ENCODE results near the gene SWT1.
"Not testable (repeated sequence)": the region's sequence is repeated elsewhere in the genome, so short reads cannot be mapped to it uniquely, and the experiment has no call there.

DNA sequence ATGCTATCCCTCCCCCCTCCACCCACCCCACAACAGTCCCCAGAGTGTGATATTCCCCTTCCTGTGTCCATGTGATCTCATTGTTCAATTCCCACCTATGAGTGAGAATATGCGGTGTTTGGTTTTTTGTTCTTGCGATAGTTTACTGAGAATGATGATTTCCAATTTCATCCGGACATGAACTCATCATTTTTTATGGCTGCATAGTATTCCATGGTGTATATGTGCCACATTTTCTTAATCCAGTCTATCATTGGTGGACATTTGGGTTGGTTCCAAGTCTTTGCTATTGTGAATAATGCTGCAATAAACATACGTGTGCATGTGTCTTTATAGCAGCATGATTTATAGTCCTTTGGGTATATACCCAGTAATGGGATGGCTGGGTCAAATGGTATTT lies 95.0 kb downstream of the SWT1 start:
- TF ChIP-seq, protein P1, sequence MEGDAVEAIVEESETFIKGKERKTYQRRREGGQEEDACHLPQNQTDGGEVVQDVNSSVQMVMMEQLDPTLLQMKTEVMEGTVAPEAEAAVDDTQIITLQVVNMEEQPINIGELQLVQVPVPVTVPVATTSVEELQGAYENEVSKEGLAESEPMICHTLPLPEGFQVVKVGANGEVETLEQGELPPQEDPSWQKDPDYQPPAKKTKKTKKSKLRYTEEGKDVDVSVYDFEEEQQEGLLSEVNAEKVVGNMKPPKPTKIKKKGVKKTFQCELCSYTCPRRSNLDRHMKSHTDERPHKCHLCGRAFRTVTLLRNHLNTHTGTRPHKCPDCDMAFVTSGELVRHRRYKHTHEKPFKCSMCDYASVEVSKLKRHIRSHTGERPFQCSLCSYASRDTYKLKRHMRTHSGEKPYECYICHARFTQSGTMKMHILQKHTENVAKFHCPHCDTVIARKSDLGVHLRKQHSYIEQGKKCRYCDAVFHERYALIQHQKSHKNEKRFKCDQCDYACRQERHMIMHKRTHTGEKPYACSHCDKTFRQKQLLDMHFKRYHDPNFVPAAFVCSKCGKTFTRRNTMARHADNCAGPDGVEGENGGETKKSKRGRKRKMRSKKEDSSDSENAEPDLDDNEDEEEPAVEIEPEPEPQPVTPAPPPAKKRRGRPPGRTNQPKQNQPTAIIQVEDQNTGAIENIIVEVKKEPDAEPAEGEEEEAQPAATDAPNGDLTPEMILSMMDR (IDR thresholded peaks at IDR 0.05; ENCODE audit: low read length) = not testable (repeated sequence)
- not testable (repeated sequence) for TF ChIP-seq EZH2 (IDR thresholded peaks at IDR 0.05; ENCODE audit: borderline replicate concordance, low read length)
